Measurements from ENCODE around the gene NACC2.

NACC2 gene

DNA sequence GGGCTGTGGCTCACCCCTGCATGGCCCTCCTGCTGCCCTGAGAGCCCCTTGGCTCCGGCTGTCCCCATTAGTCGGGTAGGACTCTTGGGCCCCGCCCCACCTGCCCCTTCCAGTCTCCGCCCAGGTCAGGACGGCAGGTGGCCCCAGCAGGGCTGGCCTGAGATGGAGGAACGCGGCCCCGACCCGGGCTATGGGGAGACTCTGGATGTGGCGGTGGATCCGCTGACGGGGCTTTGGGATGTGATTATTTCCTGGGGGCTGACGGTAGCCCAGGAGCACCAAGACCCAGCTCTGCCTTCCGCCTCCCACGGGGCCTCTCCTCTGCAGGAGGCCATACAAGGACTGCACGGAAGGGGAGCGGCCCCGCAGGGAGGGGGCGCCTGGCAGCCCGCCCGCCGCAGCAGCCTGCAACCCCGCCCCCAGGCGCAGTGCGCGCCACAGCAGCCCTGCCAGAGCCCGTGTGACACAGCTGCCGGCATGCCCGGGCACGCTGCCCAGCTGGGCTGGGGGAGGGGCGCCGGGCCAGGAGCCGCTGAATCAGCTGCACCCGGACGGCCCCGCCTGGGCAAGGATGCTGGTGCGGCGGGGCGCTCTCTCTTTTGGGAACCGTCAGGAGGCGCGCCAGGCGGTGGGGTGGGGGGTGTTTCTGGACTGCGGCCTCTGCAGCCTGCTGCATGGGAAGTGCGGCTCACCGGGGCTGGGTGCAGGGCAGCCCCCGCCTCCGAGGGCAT is 14.4 kb upstream of the NACC2 start:
- Histone ChIP-seq H3K9me3 (ENCODE audit: insufficient read depth, low read depth, low read length) (no peaks in the 10 kb centered on the region), H2BK12ac (ENCODE audit: low read length) (no peak overlapping the region), H4K91ac (ENCODE audit: low read depth, low read length) (peak overlapping the region; percentile 83), H3K36me3 (ENCODE audit: control insufficient read depth in 1 of 2, insufficient read depth in 2 of 2, low read length in 2 of 2) (peaks cover 0 to under 1% of the 10 kb centered on the region in 2 experiments), H3K79me2 (ENCODE audit: control insufficient read depth, insufficient read depth, low read length, poor library complexity) (peaks cover 2% of the 10 kb centered on the region), H3K4me1 (ENCODE audit: control insufficient read depth in 1 of 2, insufficient read depth in 2 of 2, low read length in 2 of 2) (peaks cover 22 to 23% of the 10 kb centered on the region in 2 experiments), H3K9ac (ENCODE audit: low read length) (no peak overlapping the region), H2AK5ac (ENCODE audit: low read length) (peak overlapping the region; percentile 71), H3K27ac (ENCODE audit: low read depth, low read length) (no peak overlapping the region), H3K4me3 (ENCODE audit: low read depth, low read length) (no peak overlapping the region), H3K27me3 (ENCODE audit: insufficient read depth, low read length) (no peaks in the 10 kb centered on the region), H3K79me1 (ENCODE audit: low read length) (peaks cover 33% of the 10 kb centered on the region), H3K4ac (ENCODE audit: low read depth, low read length) (peak overlapping the region; percentile 32), H3K23ac (ENCODE audit: low read length) (no peak overlapping the region), H4K12ac (ENCODE audit: low read depth, low read length) (peak overlapping the region; percentile 65), H3K14ac (ENCODE audit: low read length) (peak overlapping the region; percentile 74), H4K8ac (ENCODE audit: low read depth, low read length) (peak overlapping the region; percentile 66), H3K4me2 (ENCODE audit: low read length) (peak overlapping the region; percentile 62), H2AFZ (ENCODE audit: insufficient read depth, low read length, poor library complexity) (peak overlapping the region; percentile 18), H2BK120ac (ENCODE audit: insufficient read depth, low read length, poor library complexity) (peak overlapping the region; percentile 79), H2BK5ac (ENCODE audit: low read depth, low read length, poor library complexity) (peak overlapping the region; percentile 35), H3K18ac (ENCODE audit: low read length) (peak overlapping the region; percentile 50)
- no CpG with 5 or more reads among the region's 48 CpGs for WGBS (ENCODE audit: extremely low coverage, insufficient coverage, insufficient read length)
- peak; percentile 63 to 68 for DNase-seq

GRCh38 chr9:136108648-136109266 is 13.7 kb upstream of the NACC2 start:
- no peaks in the 10 kb centered on the region for H3K36me3 ChIP-seq (ENCODE audit: control insufficient read depth in 1 of 2, insufficient read depth in 2 of 2, low read length in 2 of 2)
- H3K79me2 ChIP-seq (ENCODE audit: control insufficient read depth, insufficient read depth, low read length, poor library complexity): peaks cover 2% of the 10 kb centered on the region
- H3K79me1 ChIP-seq (ENCODE audit: low read length): peaks cover 34% of the 10 kb centered on the region
- peak overlapping the region; percentile 32 for H3K4ac ChIP-seq (ENCODE audit: low read depth, low read length)
- H2BK12ac ChIP-seq (ENCODE audit: low read length): peak overlapping the region; percentile 7
- peak overlapping the region; percentile 47 for H3K14ac ChIP-seq (ENCODE audit: low read length)
- H4K12ac ChIP-seq (ENCODE audit: low read depth, low read length): peak overlapping the region; percentile 65
- H3K4me1 ChIP-seq (ENCODE audit: control insufficient read depth in 1 of 2, insufficient read depth in 2 of 2, low read length in 2 of 2): peaks cover 22 to 23% of the 10 kb centered on the region in 2 experiments
- no peak overlapping the region for H3K9ac ChIP-seq (ENCODE audit: low read length)
- no peaks in the 10 kb centered on the region for H3K27me3 ChIP-seq (ENCODE audit: insufficient read depth, low read length)
- H3K27ac ChIP-seq (ENCODE audit: low read depth, low read length): no peak overlapping the region
- no peak overlapping the region for H3K4me2 ChIP-seq (ENCODE audit: low read length)
- H2BK120ac ChIP-seq (ENCODE audit: insufficient read depth, low read length, poor library complexity): peak overlapping the region; percentile 36
- no peak overlapping the region for H3K23ac ChIP-seq (ENCODE audit: low read length)
- H3K9me3 ChIP-seq (ENCODE audit: insufficient read depth, low read depth, low read length): no peaks in the 10 kb centered on the region
- no peak overlapping the region for H3K4me3 ChIP-seq (ENCODE audit: low read depth, low read length)
- no CpG with 5 or more reads among the region's 27 CpGs for WGBS (ENCODE audit: extremely low coverage, insufficient coverage, insufficient read length)
- peak overlapping the region; percentile 34 for H3K18ac ChIP-seq (ENCODE audit: low read length)
- peak overlapping the region; percentile 66 for H4K8ac ChIP-seq (ENCODE audit: low read depth, low read length)
- no peak overlapping the region for H2BK5ac ChIP-seq (ENCODE audit: low read depth, low read length, poor library complexity)
- DNase-seq: peak in 1 of 2 donors; percentile 10
- H2AFZ ChIP-seq (ENCODE audit: insufficient read depth, low read length, poor library complexity): peak overlapping the region; percentile 11
- peak overlapping the region; percentile 71 for H2AK5ac ChIP-seq (ENCODE audit: low read length)
- H4K91ac ChIP-seq (ENCODE audit: low read depth, low read length): peak overlapping the region; percentile 83

DNA sequence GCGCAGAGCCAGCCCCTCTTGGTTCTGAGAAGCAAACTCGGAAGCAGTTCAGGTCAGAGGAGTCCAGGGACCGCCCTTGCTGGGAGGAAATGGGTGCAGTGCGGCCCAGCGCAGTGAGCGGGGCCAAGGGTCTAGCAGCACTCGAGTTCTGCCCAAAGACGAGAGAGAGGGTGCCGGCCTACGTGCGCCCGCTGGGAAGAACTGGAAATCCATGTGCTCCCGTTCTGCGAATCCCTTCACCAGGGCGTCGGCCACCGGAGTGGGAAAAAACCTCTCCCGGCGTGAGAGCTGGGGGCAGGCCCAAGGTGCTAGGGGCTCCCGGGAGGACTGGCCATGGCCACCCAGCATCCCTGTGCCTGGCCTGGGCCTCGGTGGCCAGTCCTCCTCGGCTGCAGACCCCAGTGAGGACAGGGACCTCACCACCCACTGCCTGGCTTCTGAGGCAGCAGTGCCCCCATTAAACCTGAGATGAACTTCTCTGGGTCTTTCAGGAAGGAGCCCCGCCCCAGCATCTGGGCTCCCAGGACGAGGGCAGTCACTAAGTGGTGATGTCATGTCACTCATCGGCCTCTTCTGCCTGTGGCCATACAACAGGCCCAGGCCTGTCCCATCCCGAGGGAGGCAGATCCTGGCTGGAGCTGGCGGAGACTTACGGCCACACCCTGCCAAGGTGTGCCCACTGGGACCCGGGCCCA is 13.0 kb upstream of the NACC2 start:
- Histone ChIP-seq H2AFZ (ENCODE audit: insufficient read depth, low read length, poor library complexity) (no peak overlapping the region), H4K8ac (ENCODE audit: low read depth, low read length) (peak overlapping the region; percentile 13), H3K18ac (ENCODE audit: low read length) (peak overlapping the region; percentile 20), H3K79me1 (ENCODE audit: low read length) (peaks cover 39% of the 10 kb centered on the region), H3K27me3 (ENCODE audit: insufficient read depth, low read length) (no peaks in the 10 kb centered on the region), H4K91ac (ENCODE audit: low read depth, low read length) (peak overlapping the region; percentile 83), H4K12ac (ENCODE audit: low read depth, low read length) (no peak overlapping the region), H3K9me3 (ENCODE audit: insufficient read depth, low read depth, low read length) (no peaks in the 10 kb centered on the region), H3K4me2 (ENCODE audit: low read length) (no peak overlapping the region), H3K36me3 (ENCODE audit: control insufficient read depth in 1 of 2, insufficient read depth in 2 of 2, low read length in 2 of 2) (no peaks in the 10 kb centered on the region), H3K4ac (ENCODE audit: low read depth, low read length) (no peak overlapping the region), H3K9ac (ENCODE audit: low read length) (no peak overlapping the region), H2AK5ac (ENCODE audit: low read length) (peak overlapping the region; percentile 75), H3K79me2 (ENCODE audit: control insufficient read depth, insufficient read depth, low read length, poor library complexity) (peaks cover 2% of the 10 kb centered on the region), H2BK12ac (ENCODE audit: low read length) (peak overlapping the region; percentile 50), H2BK5ac (ENCODE audit: low read depth, low read length, poor library complexity) (no peak overlapping the region), H3K23ac (ENCODE audit: low read length) (no peak overlapping the region), H3K27ac (ENCODE audit: low read depth, low read length) (no peak overlapping the region), H3K4me3 (ENCODE audit: low read depth, low read length) (no peak overlapping the region), H2BK120ac (ENCODE audit: insufficient read depth, low read length, poor library complexity) (peak overlapping the region; percentile 36), H3K14ac (ENCODE audit: low read length) (peak overlapping the region; percentile 47), H3K4me1 (ENCODE audit: control insufficient read depth in 1 of 2, insufficient read depth in 2 of 2, low read length in 2 of 2) (peaks cover 22 to 23% of the 10 kb centered on the region in 2 experiments)
- DNase-seq: peak; percentile 22 to 40
- WGBS (ENCODE audit: extremely low coverage, insufficient coverage, insufficient read length): no CpG with 5 or more reads among the region's 29 CpGs

DNA sequence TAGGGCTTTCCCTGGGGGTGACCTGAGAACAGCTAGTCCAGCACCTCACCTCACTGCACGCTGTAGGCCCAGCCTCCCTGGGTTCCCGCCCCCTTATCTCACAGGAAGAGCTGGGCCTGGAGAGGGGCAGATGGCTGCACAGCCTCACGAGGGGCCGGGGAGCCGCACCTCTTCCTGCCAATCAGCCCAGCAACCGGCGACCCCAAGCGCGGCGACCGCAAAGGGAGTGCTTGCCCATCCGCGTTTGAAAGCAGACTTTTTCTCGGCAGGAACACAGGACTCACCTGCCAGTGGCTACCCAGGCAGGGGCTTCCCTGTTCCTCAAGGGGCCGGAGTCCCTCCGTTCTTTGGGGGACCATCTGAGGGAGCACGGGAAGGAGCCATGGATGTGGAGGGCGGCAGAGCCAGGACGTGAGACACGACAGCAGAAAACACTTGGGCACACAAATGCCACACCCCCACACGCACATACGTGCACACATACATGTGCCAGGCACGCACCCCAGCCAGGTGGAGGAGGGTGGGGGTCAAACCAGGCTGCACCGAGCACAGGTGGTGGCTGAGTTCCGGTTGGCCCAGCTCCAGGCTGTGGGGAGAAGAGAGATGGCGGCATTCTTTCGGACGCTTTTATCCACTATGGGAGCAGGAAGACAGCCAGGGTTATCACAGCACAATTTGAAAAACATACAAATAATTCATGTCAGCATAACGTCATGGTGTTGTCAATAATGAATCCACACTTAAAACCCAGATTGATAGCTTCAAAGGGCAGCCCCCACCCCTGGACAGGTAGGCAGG is 12.3 kb upstream of the NACC2 start:
- H4K12ac ChIP-seq (ENCODE audit: low read depth, low read length): no peak overlapping the region
- peak overlapping the region; percentile 83 for H4K91ac ChIP-seq (ENCODE audit: low read depth, low read length)
- peaks cover 22 to 23% of the 10 kb centered on the region in 2 experiments for H3K4me1 ChIP-seq (ENCODE audit: control insufficient read depth in 1 of 2, insufficient read depth in 2 of 2, low read length in 2 of 2)
- H3K23ac ChIP-seq (ENCODE audit: low read length): no peak overlapping the region
- H4K8ac ChIP-seq (ENCODE audit: low read depth, low read length): peak overlapping the region; percentile 3
- no peak overlapping the region for H3K4me2 ChIP-seq (ENCODE audit: low read length)
- H3K4me3 ChIP-seq (ENCODE audit: low read depth, low read length): no peak overlapping the region
- H2BK5ac ChIP-seq (ENCODE audit: low read depth, low read length, poor library complexity): no peak overlapping the region
- DNase-seq: no peak
- peaks cover 1% of the 10 kb centered on the region for H3K9me3 ChIP-seq (ENCODE audit: insufficient read depth, low read depth, low read length)
- H2BK120ac ChIP-seq (ENCODE audit: insufficient read depth, low read length, poor library complexity): peak overlapping the region; percentile 47
- H3K36me3 ChIP-seq (ENCODE audit: control insufficient read depth in 1 of 2, insufficient read depth in 2 of 2, low read length in 2 of 2): no peaks in the 10 kb centered on the region
- no CpG with 5 or more reads among the region's 29 CpGs for WGBS (ENCODE audit: extremely low coverage, insufficient coverage, insufficient read length)
- H2AK5ac ChIP-seq (ENCODE audit: low read length): peak overlapping the region; percentile 75
- peak overlapping the region; percentile 50 for H2BK12ac ChIP-seq (ENCODE audit: low read length)
- H2AFZ ChIP-seq (ENCODE audit: insufficient read depth, low read length, poor library complexity): no peak overlapping the region
- H3K14ac ChIP-seq (ENCODE audit: low read length): peak overlapping the region; percentile 16
- no peaks in the 10 kb centered on the region for H3K27me3 ChIP-seq (ENCODE audit: insufficient read depth, low read length)
- peaks cover 2% of the 10 kb centered on the region for H3K79me2 ChIP-seq (ENCODE audit: control insufficient read depth, insufficient read depth, low read length, poor library complexity)
- H3K27ac ChIP-seq (ENCODE audit: low read depth, low read length): no peak overlapping the region
- no peak overlapping the region for H3K18ac ChIP-seq (ENCODE audit: low read length)
- H3K4ac ChIP-seq (ENCODE audit: low read depth, low read length): no peak overlapping the region
- H3K9ac ChIP-seq (ENCODE audit: low read length): no peak overlapping the region
- peaks cover 39% of the 10 kb centered on the region for H3K79me1 ChIP-seq (ENCODE audit: low read length)

Measured in trophoblast cell (in vitro differentiated cells and primary cell).